Endodermal cell (in vitro differentiated cells): ENCODE data around the gene ZBTB16. TPM values are rescaled to one million over a fixed set of nuclear protein-coding genes. Genes with fewer than 3 reads are reported as not detected.

Experiments used
- DNase-seq: peaks from one replicate; pipeline ENCODE4 v3.0.0-alpha.2; 2017
- H3K27ac ChIP-seq: 2 replicates; pipeline ENCODE4 v1.5.1; 2013; ENCODE audit warnings: mild to moderate bottlenecking, low read depth, low read length, moderate library complexity
- H3K27me3 ChIP-seq: 2 replicates; pipeline ENCODE4 v1.6.1; 2013; ENCODE audit warnings: mild to moderate bottlenecking, low read length, moderate library complexity; ENCODE audit not compliant: insufficient read depth, control insufficient read depth, poor library complexity, severe bottlenecking
- H3K36me3 ChIP-seq: 2 replicates; pipeline ENCODE4 v1.7.0; 2013; ENCODE audit warnings: mild to moderate bottlenecking, low read length, moderate library complexity; ENCODE audit not compliant: control insufficient read depth, insufficient read depth
- H3K4me1 ChIP-seq: one replicate; pipeline ENCODE4 v1.7.0; 2013; ENCODE audit warnings: low read length; ENCODE audit not compliant: control insufficient read depth, insufficient read depth
- H3K4me3 ChIP-seq: 2 replicates; pipeline ENCODE4 v1.5.1; 2013; ENCODE audit warnings: mild to moderate bottlenecking, low read length, moderate library complexity
- H3K9ac ChIP-seq: 2 replicates; pipeline ENCODE4 v1.6.1; 2013; ENCODE audit warnings: mild to moderate bottlenecking, low read length, moderate library complexity; ENCODE audit not compliant: poor library complexity, severe bottlenecking; ENCODE audit errors: extremely low read depth
- H3K9me3 ChIP-seq: 2 replicates; pipeline ENCODE4 v1.6.1; 2013; ENCODE audit warnings: mild to moderate bottlenecking, low read length, moderate library complexity; ENCODE audit not compliant: control insufficient read depth
- H3K27ac Mint-ChIP-seq: 2 replicates; pipeline ENCODE4 v1.8.0; 2020; ENCODE audit warnings: mixed read lengths
- H3K27me3 Mint-ChIP-seq: 2 replicates; pipeline ENCODE4 v1.8.0; 2021; ENCODE audit warnings: mild to moderate bottlenecking, mixed read lengths; ENCODE audit not compliant: insufficient read depth
- H3K36me3 Mint-ChIP-seq: 2 replicates; pipeline ENCODE4 v1.8.0; 2020; ENCODE audit warnings: low read depth, mixed read lengths
- H3K4me1 Mint-ChIP-seq: 2 replicates; pipeline ENCODE4 v1.8.0; 2020; ENCODE audit warnings: mixed read lengths
- H3K4me3 Mint-ChIP-seq: 2 replicates; pipeline ENCODE4 v1.8.0; 2020; ENCODE audit warnings: mild to moderate bottlenecking, moderate library complexity, mixed read lengths
- H3K9me3 Mint-ChIP-seq: 2 replicates; pipeline ENCODE4 v1.8.0; 2020; ENCODE audit warnings: mild to moderate bottlenecking, mixed read lengths
- CTCF ChIP-seq: fragments of 200-600 bp; sonication (generic); conservative IDR thresholded peaks from 2 replicates; pipeline ENCODE4 v1.5.0; 2021; ENCODE audit warnings: antibody characterized with exemption, mild to moderate bottlenecking
- WGBS, 2 experiments: methylation state at CpG; one replicate each; pipeline versions ENCODE4 v1.1.5 to v1.1.7; 2013; ENCODE audit warnings: missing lambda C conversion rate in 2 of 2, mixed read lengths in 1 of 2; ENCODE audit not compliant: insufficient coverage in 1 of 2, insufficient read length in 1 of 2; 5-methylcytosine and 5-hydroxymethylcytosine counted together
- total RNA-seq, 2 donors: library from RNA; stranded (reverse); fragmentation: NEBNext Ultra II Directional in 1 of 2; extraction: Animal tissue kit (Norgen Biotek cat#: 25700) in 1 of 2; gene quantifications; 2 replicates in 1 of 2; 3 replicates in 1 of 2; pipeline ENCODE4 v1.2.1, GENCODE V29; 2021

The ZBTB16 gene
- total RNA-seq, 2 donors from 2014 or later = 4.1 to 5.8 TPM

- no peak overlapping the region for H3K27ac ChIP-seq
- H3K4me1 ChIP-seq = peaks cover 16% of the 10 kb centered on the region
- H3K9me3 Mint-ChIP-seq = no peaks in the 10 kb centered on the region
- H3K4me3 ChIP-seq = no peak overlapping the region
- no peak overlapping the region for H3K4me3 Mint-ChIP-seq
- no peak overlapping the region for H3K9ac ChIP-seq
- DNase-seq = no peak
- peaks cover 34% of the 10 kb centered on the region for H3K4me1 Mint-ChIP-seq
- H3K9me3 ChIP-seq = no peaks in the 10 kb centered on the region
- H3K36me3 ChIP-seq = no peaks in the 10 kb centered on the region
- no peaks in the 10 kb centered on the region for H3K36me3 Mint-ChIP-seq
- no peak overlapping the region for H3K27ac Mint-ChIP-seq
- peaks cover 74% of the 10 kb centered on the region for H3K27me3 Mint-ChIP-seq
- 91 to 95% methylated on average over 4 to 7 of the region's 7 CpGs for WGBS, 2 experiments
- no peak for TF ChIP-seq CTCF
- peaks cover 5% of the 10 kb centered on the region for H3K27me3 ChIP-seq
Observed at GRCh38 chr11:114085965-114086793, 26.7 kb downstream of the ZBTB16 start.

- Histone ChIP-seq H3K4me1 (peaks cover 16% of the 10 kb centered on the region), H3K9ac (no peak overlapping the region), H3K36me3 (no peaks in the 10 kb centered on the region), H3K27me3 (peaks cover 5% of the 10 kb centered on the region), H3K4me3 (no peak overlapping the region), H3K27ac (no peak overlapping the region), H3K9me3 (no peaks in the 10 kb centered on the region)
- Mint-ChIP-seq H3K4me1 (peaks cover 35% of the 10 kb centered on the region), H3K36me3 (no peaks in the 10 kb centered on the region), H3K27ac (no peak overlapping the region), H3K27me3 (peaks cover 70% of the 10 kb centered on the region), H3K9me3 (no peaks in the 10 kb centered on the region), H3K4me3 (no peak overlapping the region)
- TF ChIP-seq CTCF = no peak
- 96% methylated on average over 5 of the region's 5 CpGs for WGBS, 2 experiments
- no peak for DNase-seq
Observed at GRCh38 chr11:114087025-114087424, 27.5 kb downstream of the ZBTB16 start.

GRCh38 chr11:114088216-114088615 lies 28.7 kb downstream of the ZBTB16 start:
- no peak overlapping the region for H3K9ac ChIP-seq
- H3K36me3 ChIP-seq = no peaks in the 10 kb centered on the region
- H3K4me1 ChIP-seq = peaks cover 13% of the 10 kb centered on the region
- no peaks in the 10 kb centered on the region for H3K9me3 Mint-ChIP-seq
- no peak for DNase-seq
- H3K4me1 Mint-ChIP-seq = peaks cover 38% of the 10 kb centered on the region
- H3K36me3 Mint-ChIP-seq = no peaks in the 10 kb centered on the region
- no peak overlapping the region for H3K4me3 ChIP-seq
- 89 to 92% methylated on average over 9 of the region's 9 CpGs for WGBS, 2 experiments
- no peak overlapping the region for H3K27ac ChIP-seq
- H3K4me3 Mint-ChIP-seq = no peak overlapping the region
- peaks cover 63% of the 10 kb centered on the region for H3K27me3 Mint-ChIP-seq
- H3K9me3 ChIP-seq = no peaks in the 10 kb centered on the region
- peaks cover 5% of the 10 kb centered on the region for H3K27me3 ChIP-seq
- TF ChIP-seq CTCF = no peak
- H3K27ac Mint-ChIP-seq = no peak overlapping the region
